Measurements from ENCODE around the gene RASAL2.

- TF ChIP-seq CTCF (IDR thresholded peaks at IDR 0.05 in 2 of 3, conservative IDR thresholded peaks at IDR 0.05 in 1 of 3; ENCODE audit: insufficient read depth in 2 of 3, low read depth in 1 of 3, low read length in 3 of 3) (no peak), CHD4 (IDR thresholded peaks at IDR 0.05; ENCODE audit: insufficient read depth, insufficient replicate concordance, low read depth, low read length, poor library complexity, severe bottlenecking) (no peak), KDM4B (IDR thresholded peaks at IDR 0.05; ENCODE audit: borderline replicate concordance in 2 of 2, low read depth in 1 of 2) (no peak), RHOXF2B (CRISPR knock-in tag; conservative IDR thresholded peaks at IDR 0.05) (no peak), MYC (IDR thresholded peaks at IDR 0.05; ENCODE audit: low read depth, low read length) (no peak), MYC (CRISPR knock-in tag; IDR thresholded peaks at IDR 0.05; ENCODE audit: borderline replicate concordance, low read depth) (no peak), CHCHD3 (CRISPR knock-in tag; IDR thresholded peaks at IDR 0.05) (no peak), THRB (CRISPR knock-in tag; conservative IDR thresholded peaks at IDR 0.05) (no peak), YY1 (IDR thresholded peaks at IDR 0.05; ENCODE audit: borderline replicate concordance in 1 of 3, control insufficient read depth in 1 of 3, extremely low read depth in 1 of 3, insufficient read depth in 3 of 3, insufficient read length in 1 of 3, insufficient replicate concordance in 2 of 3, low read depth in 1 of 3, low read length in 2 of 3) (no peak), KLF6 (CRISPR knock-in tag; IDR thresholded peaks at IDR 0.05; ENCODE audit: borderline replicate concordance) (no peak), USF1 (CRISPR knock-in tag; IDR thresholded peaks at IDR 0.05) (no peak), USF2 (CRISPR knock-in tag; IDR thresholded peaks at IDR 0.05) (no peak), KDM1A (IDR thresholded peaks at IDR 0.05) (no peak)
Observed at GRCh38 chr1:178192686-178193085, 98.8 kb downstream of the RASAL2 start.

Measured in K562 (cell line).